GM19467 (cell line): ENCODE measurements around the gene RBP3.

ENCODE experiments used
- ATAC-seq: cut with Tn5 transposase; IDR thresholded peaks from one replicate; pipeline ENCODE4 v1.9.1; 2021; ENCODE audit warnings: mild to moderate bottlenecking, moderate library complexity; ENCODE audit not compliant: unreplicated experiment

The RBP3 gene

DNA sequence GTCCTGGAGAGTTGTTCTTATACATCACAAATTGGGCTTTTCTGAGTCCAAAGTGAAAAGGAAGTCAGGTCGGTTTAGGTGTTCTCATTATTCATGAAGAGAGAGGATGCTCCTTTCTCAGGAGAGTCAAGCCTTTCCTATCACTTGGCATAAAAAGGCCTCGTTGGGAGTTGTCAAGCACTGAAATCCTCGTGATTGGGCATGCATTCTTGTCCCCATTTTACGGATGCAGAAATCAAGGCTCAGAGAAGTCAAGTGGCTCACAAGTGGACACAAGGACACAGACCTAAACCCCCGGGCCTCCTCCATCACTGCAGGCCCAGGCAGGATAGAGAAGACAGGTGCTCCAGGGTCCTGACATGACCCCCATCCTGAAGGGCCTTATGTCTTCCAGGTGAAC lies 8.5 kb downstream of the RBP3 start:
- no peak for ATAC-seq

DNA sequence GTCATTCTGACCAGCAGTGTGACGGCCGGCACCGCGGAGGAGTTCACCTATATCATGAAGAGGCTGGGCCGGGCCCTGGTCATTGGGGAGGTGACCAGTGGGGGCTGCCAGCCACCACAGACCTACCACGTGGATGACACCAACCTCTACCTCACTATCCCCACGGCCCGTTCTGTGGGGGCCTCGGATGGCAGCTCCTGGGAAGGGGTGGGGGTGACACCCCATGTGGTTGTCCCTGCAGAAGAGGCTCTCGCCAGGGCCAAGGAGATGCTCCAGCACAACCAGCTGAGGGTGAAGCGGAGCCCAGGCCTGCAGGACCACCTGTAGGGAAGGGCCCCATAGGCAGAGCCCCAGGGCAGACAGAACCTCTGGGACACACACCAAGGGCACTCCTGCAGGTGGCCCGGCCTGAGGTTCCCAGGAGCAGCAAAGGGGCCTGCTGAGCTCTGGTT lies 9.0 kb downstream of the RBP3 start:
- ATAC-seq, result no peak

DNA sequence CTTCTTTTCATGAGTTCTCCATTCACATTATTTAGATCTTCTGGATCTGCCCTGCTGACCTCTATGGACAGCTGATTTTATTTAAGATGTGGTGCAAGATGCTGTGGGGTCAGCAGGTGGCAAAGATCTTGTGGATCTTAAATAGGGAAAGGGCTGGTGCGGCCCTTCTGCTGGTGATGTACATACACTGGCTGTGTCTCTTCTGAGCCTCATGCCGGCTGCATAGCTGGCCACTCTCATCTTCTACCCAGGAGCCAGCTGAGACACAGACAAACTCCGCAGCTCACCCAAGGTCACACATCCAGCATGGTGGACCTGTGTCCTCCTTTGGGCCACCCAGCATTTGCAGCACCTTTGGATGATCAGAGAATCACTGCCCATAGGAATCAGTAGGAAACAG lies 9.7 kb downstream of the RBP3 start:
- no peak for ATAC-seq

DNA sequence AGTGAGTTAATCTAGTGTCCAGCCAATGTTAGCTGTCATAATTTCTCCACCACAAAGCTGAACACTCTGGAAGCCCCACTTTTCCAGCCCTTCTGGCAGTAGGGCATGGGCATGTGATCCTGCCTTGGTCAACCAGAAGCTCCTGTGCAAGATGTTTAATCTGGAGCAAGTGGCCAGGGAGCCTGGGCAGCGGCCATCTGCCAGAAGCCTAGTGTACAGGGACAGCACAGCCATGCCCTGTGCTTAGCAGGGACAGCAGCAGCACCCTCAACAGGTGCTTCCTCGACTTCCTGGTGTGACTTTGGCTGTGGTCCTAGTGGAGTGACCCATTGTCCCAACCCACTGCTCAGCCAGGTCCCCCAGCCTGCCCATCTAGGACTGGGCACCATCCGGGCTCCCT lies 10.3 kb downstream of the RBP3 start:
- ATAC-seq, result no peak

DNA sequence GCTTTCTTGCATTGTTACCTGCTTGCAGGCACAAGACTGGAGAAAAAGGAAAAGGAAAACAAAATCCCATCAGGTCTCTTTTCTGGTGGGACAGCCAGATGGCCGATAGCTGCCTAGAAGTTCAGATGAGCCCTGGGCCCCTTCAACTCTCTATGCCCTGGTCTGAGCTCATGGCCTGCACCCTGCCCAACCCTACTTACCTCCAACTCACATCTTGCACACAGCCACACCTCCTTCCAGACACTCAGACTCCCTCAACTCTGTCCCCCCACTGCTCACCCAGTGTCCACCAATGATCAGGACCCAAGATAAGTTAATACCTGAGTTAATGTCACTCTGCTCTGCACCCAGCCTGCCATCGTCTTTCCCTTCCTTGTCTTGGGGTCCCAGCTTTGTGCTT lies 10.9 kb downstream of the RBP3 start:
- no peak for ATAC-seq

DNA sequence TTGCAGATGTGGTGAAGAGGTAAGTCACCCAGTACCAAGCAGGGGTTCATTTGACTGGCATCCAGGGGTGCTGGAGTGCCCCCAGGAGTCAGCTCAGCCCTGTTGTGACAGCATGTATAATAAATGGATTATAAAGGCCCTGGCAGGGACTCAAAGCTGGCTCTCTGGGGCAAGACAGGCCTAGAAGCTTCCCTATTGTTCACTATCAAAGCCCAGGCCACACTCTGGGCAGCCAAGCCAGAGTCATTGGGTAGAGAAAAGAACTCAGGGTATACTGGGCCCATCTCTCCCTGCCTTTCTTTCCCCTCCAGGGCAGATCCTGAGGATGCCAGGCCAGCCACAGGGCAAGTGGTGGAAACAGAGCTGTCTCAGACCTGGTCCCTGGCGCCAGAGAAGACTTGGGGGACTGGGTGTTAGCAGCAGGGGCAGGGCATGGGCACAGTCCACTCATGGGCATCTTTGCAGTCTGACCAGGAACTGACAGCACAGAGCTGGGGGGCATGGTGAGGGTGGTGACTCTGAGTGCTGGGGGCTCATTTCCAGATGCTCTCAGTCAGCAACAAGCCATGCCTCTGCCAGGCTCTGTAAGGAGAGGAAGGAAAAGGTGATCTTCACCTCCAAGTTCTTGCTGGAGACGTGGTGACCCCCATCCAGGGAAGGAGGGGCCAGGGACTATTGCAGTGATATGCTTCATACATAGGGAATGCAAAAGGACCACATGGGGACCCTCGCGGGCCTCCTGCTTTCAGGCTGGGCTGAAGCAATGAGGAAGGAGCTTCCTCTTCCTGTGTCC lies 11.7 kb downstream of the RBP3 start:
- ATAC-seq, result no peak

DNA sequence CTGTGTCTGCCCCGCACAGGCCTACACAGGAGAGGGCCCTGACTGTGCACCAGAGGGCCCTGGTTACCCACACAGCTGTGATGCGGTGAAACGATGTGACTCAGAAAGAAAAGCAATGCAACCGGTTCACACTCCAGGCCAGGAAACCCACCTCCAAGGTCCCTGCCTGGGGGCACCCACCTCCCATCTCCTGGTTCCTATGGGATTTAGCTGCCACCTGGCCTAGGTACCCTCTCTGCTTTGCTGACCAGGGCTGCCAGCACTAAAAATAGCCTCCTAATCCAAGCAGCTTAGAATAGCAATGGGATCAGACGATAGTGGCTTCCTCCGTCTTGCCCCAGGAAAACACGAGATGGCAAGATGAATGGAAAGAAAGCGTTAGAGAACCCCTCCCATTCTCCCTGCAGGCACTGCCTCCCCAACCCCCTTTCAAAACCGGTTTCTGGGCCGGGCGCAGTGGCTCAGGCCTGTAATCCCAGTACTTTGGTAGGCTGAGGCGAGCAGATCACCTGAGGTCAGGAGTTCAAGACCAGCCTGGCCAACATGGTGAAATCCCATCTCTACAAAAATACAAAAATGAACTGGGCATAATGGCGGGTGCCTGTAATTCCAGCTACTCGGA lies 12.4 kb downstream of the RBP3 start:
- ATAC-seq, result no peak

DNA sequence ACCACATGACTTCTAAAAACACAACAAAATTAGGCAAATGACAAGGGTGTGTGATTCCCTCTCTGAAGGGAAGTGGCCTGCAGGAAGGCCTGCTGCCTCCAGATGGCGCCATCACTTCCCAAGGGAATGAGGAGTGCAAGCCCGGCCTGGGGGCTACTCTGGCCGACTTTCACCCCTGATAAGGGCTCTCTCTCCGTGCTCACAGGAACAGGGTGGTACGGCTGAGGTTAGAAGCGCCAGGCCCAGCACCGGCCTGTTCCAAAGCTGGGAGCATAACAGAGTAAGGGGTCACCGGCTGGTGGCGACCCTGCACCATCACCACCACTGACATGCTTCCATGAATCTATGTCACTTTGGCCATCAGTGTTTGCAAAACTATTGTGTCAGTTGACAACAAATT lies 13.1 kb downstream of the RBP3 start:
- ATAC-seq, result no peak

DNA sequence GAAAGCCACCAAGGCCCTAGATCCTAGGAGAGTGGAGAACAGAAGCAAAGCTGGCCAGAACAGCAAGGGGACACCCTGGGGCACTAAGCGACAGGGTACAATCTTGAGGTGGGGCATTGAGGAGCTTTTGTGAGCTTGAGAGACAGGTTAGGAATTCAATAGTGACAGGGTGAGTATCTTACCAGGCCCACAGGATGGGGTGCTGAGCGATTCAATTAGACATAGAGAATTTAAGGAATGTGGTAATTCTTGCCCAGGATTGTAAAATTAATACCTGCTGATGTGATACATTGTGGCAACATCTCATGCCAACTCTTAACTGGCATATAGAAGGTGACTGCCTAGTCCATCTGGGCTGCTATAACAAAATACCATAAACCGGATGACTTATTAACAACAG lies 14.0 kb downstream of the RBP3 start:
- no peak for ATAC-seq

DNA sequence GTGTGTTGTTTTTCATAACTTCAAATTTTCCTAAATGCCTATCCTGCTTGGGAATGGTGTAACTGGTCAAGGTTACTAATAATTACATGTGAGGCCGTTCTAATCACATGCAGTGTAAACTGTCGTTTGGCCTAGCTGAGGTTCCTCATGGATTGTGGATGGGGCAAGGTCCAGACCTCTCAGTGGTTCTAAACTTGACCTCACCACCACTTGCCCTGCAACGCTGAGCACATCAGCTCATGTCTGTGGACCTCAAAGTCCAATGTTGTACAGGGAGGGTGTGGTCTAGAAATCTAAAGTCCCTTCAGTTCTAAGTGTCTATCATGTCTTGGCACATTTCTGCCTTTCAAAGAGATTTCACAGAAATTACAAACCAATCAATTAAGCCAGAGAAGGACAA lies 15.6 kb downstream of the RBP3 start:
- no peak for ATAC-seq

DNA sequence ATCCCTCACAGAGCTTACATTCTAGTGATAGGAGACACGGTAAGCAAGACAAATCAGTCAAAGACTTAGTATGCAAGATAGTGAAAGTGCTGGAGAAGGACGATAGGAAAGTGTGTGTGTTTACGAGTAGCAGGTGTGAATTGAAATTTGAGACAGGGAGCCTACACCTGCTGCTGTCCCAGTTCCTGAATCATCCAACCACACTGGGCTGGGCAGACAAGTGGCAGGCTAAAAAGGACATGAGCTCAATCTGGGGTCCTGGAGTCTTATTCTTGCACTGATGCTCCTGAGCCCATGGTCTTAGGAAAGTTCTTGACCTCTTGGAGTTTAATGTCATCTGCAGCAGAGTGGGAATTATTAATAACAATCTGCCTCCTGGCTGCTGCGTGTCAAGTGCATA lies 16.2 kb downstream of the RBP3 start:
- ATAC-seq, result no peak

DNA sequence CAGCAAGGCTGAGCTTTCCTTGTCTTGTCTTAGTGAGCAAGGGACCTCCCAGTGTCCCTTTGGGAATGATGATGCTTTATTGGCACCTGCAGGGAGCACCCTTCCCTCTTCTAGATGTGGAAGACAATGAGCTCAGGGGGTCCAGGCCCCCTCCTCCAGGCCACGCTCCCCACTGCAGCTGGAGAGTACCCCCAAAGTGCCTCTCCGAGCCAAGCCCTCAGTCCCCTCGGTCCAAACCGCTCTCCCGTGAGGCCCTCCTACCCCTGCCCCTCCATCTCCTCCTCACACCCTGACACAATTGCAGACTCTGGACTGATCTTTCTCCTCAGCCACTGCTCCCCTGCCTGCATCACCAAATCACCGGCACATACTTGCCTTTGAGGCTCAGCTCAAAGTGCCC lies 16.7 kb downstream of the RBP3 start:
- no peak for ATAC-seq

DNA sequence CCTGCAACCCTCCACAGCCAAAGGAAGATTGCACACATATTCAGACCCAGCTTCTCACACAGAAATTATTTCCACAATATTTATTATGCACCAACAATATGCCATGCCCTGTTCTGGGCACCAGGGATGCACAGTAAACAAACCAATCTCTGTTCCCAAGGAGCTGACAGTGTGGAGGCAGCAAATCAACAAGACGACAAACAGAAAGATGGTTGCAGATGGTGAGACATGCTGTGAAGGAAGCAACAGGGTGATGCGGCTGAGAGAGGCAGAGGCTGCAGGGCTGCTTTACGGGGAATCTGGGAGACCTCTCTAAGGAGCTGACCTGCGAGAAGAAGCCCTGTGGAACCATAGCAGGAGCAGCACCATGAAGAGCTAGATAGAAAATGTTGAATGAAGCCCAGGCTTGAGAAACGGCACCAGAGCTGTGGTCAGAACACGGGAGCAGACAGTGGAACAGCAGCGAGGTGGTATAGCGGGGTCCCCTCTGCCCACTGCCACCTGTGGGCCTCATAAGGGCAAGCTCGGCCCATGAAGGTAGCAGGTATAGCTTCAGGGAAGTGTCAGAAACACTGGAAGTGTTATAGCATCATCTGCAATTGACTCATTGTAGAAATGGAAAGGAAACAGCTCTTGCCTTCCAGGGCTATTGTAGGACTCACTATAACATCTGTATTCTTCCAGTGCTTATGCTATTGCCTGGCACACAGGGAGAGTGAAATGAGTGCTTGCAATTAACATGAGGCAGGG lies 17.4 kb downstream of the RBP3 start:
- ATAC-seq, result no peak

DNA sequence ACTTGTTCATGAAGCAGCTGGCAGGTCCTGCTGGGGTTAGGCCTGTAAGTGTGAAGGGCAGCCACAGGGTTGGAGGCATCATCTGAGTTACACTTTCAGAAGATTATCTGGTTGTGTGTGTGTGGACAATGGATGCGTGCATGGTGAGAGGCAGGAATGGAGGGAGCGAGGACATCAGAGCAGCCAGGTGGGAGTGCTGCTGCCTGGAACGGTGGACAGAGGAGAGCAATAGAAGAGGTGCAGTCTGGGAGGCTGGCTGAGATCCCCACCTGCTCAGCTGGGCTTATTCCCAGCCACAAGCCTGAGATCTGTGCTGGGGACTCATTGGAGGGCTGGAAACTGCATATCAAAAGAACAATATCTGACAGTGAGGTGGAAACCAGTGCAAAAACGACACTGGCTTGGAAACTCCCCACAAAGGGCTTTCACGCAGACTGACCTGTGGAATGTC lies 18.0 kb downstream of the RBP3 start:
- ATAC-seq, result no peak

DNA sequence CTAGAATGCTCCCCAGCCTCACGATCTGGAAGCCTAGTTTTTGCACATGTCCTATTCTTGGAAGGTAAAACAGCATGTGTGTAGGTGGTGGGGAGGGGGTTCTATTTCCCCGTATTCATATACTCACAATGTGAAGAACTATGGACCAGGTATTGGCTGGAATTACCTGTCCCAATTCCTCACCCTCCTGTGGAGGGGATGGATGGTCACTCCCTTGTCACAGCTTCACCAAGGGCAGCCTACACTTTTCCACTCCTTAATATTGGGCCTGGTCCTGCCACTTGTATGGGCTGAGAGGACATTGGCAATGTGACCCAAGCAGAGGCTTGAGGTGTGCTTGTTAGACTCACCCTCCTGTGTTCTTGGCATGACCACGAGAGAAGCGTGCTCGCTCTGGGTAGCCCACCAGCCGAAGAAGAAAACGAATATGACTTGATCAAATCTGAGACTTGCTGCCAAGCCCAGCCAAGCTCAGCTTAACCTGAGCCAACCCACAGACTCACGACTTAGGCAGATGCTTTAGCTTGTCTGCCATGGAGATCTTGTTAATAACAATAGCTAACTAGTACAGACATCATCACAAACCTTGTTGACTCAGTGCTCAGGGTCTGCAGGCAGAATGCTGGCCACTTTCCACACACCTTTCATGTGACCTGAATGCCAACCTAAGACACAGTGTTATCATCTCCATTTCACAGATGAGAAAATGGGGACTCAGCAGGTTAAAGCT lies 18.7 kb downstream of the RBP3 start:
- ATAC-seq, result no peak

DNA sequence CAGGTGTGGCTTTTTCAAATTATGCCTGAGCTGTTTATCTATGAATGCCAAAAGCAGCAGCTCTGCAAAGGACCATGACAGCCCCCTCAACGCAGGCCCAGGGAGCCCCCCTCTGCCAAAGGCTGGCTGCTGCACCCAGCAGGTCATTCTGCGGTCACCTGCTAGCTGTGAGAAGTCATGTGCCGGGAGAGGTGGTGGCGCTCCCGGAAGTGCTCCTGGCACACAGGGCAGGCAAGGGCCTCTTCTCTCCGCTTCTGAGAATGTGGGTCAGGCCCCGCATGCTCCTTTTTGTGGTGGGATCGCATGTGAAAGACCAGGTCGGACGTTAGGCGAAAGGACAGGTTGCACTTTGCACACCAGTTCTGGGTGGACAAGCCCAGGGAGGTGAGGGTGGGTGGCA lies 19.5 kb downstream of the RBP3 start:
- ATAC-seq, result no peak

DNA sequence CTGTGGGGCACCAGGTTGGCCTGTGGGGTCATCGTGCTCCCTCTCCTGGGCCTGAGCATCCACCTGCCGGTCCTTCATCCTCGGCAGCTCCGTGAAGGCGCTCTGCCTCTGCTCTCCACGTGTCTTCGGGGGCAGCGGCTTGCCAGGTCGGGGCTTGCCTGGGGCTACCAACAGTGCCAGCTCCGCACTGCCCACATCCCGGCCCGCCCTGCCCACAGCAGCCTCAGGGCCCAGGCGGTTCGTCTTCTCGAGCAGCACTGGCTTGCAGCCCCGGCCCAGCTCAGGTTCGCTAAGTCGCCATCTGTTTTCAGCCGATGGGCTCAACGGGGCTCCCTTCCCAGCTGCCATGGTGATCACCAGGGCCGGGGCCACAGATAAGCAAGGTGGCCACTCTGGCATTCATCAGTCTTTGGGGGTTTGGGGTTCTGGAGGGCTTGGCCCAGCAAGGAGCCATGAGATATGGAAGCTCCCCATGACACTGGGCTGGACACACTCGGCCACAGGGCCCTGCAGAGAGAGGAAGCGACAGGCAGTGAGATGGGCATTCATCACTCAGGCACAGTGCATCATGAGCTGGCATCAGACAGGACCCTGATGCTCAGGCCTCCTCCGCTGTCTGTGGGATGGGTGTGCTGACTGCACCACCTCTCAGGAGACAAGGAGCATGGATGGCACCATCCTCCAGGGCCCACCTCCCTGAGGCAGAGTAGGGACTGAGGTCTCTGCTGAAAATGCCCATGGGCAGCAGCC lies 20.4 kb downstream of the RBP3 start:
- ATAC-seq, result no peak

DNA sequence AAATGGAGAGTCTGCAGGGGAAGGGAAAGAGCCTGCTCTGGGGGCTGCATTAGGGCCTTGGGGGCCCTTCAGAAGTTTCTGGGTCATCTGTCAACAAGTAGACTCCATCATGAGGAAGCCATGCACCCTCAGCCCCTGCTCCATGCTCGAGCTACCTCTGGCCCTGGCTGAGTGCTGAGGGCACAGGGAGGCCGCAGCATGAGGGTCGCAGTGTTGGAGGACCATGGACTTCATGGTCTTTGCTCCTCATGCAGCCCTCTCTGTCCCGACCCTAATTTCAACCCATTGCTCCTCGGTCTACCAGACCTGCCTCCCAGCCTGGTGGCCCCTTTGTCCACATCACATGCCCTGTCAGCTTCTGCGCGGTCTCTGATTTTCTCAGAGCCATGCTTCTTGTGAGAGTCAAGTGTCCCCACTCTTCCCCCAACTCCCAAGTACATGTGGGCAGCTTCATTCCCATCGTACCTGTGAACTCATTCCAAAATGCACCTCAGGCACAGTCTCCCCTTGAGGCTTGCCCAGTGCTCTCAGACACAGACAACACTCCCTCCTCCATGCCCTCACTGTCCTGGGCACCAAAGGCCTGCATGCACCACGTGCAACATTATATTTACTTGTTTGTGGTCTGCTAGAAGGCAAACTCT lies 21.2 kb downstream of the RBP3 start:
- no peak for ATAC-seq

DNA sequence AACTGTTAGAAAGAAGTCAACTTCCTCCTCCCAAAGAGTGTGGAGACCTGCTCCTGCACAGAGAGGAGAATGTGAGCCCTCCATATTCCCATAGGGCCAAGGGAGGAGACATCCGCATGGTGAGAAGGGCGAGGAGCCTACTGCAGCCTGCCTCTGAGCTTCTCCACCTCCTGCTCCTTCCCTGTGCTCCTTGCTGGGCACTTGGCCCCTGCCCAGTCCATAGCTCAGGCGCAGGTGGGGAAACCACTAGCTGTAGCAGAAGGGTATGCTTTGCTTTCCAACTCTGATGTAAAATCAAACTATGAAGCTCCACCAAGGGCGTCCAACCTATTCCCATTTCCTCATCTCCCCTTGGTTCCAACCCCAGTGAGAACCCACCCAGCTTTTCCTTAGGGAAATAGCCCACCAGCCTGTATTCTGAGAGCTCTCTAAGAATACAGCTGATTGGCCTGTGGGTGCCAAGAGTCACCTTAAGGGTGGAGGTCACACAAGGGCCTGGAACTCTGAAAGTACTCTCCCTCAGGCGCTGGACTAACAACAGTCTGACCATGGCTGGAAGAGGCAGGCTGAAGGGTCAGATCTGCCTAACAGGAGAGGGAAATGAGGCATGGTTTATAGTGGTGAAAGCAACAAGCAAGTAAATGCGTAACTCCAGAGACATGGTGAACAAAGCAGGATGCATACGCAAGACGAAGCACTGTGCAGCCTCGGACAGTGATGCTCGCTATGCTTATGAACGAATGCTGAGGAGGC lies 22.0 kb downstream of the RBP3 start:
- no peak for ATAC-seq
